Suprapubic skin (tissue), 4 donors: ENCODE data around the gene ORMDL2.
"Not testable (repeated sequence)": the region's sequence is repeated elsewhere in the genome, so short reads cannot be mapped to it uniquely, and the experiment has no call there.

Source experiments
- CTCF ChIP-seq, 2 donors: fragments of 200-600 bp in 1 of 2; fragments of 450-650 bp in 1 of 2; sonication (generic) in 1 of 2; IDR thresholded peaks; one replicate each; pipeline ENCODE4 v1.5.1; 2016 to 2019; ENCODE audit warnings: antibody characterized with exemption in 2 of 2, mild to moderate bottlenecking in 1 of 2, moderate library complexity in 1 of 2
- POLR2A ChIP-seq, 2 donors: fragments of 450-650 bp; IDR thresholded peaks; one replicate each; pipeline ENCODE4 v1.6.1; 2017; ENCODE audit warnings: antibody characterized with exemption in 2 of 2, mild to moderate bottlenecking in 2 of 2, moderate library complexity in 2 of 2
- POLR2AphosphoS5 ChIP-seq, 3 donors: sonication (generic); formaldehyde crosslinking; IDR thresholded peaks; one replicate each; pipeline ENCODE4 v1.6.1; 2017; ENCODE audit warnings: antibody characterized with exemption in 3 of 3

GRCh38 chr12:55862931-55863330, 45.1 kb downstream of the ORMDL2 start:
- TF ChIP-seq CTCF, POLR2AphosphoS5, POLR2A (IDR thresholded peaks at IDR 0.05): not testable (repeated sequence)
